IMR-90 (cell line): Measurements from ENCODE around the gene OR6B3. TPM values are rescaled to one million over a fixed set of nuclear protein-coding genes. Genes with fewer than 3 reads are reported as not detected.

ENCODE experiments used
- ATAC-seq: fragments of 200-7000 bp; cut with Tn5 transposase; 2 replicates; pipeline ENCODE4 v1.9.1; 2020; ENCODE audit warnings: low read depth, mild to moderate bottlenecking, moderate library complexity
- BruUV-seq: library from RNA; stranded (reverse); fragments of 400-500 nt; replicated peaks from 2 replicates; lab custom pipeline; 2021; lab: Mats Ljungman, UMichigan
- CTCF ChIA-PET: fragments of 300-600 bp; formaldehyde crosslinking; extraction: SDS; loops from one replicate; lab custom pipeline; 2021; ENCODE audit warnings: antibody characterized with exemption; lab: Yijun Ruan, JAX
- POLR2A ChIA-PET: fragments of 300-600 bp; sonication (Branson Sonifier 250); formaldehyde crosslinking; loops from one replicate; lab custom pipeline; 2022; ENCODE audit warnings: antibody characterized with exemption; ENCODE audit not compliant: unreplicated experiment; lab: Charles Lee
- DNase-seq: peaks from one replicate; pipeline ENCODE4 v3.0.0; 2013
- H2AFZ ChIP-seq: replicated peaks from 2 replicates; pipeline ENCODE3; 2013; ENCODE audit warnings: low read length, mild to moderate bottlenecking; ENCODE audit not compliant: poor library complexity
- H2AK5ac ChIP-seq: 2 replicates; pipeline ENCODE4 v1.6.1; 2013; ENCODE audit warnings: low read depth, low read length, inconsistent platforms
- H2AK9ac ChIP-seq: replicated peaks from 2 replicates; pipeline ENCODE3; 2013; ENCODE audit warnings: mild to moderate bottlenecking, low read depth, low read length, moderate library complexity; ENCODE audit not compliant: poor library complexity
- H2BK120ac ChIP-seq: 2 replicates; pipeline ENCODE4 v1.6.1; 2013; ENCODE audit warnings: low read depth, low read length, inconsistent platforms
- H2BK15ac ChIP-seq: 3 replicates; pipeline ENCODE4 v1.6.1; 2013; ENCODE audit warnings: low read depth, low read length, inconsistent platforms
- H2BK20ac ChIP-seq: 2 replicates; pipeline ENCODE4 v1.6.1; 2013; ENCODE audit warnings: low read depth, mild to moderate bottlenecking, inconsistent platforms, low read length, moderate library complexity
- H2BK5ac ChIP-seq: 2 replicates; pipeline ENCODE4 v1.6.1; 2013; ENCODE audit warnings: mild to moderate bottlenecking, low read depth, low read length, inconsistent platforms; ENCODE audit not compliant: poor library complexity, severe bottlenecking
- H3K14ac ChIP-seq: replicated peaks from 2 replicates; pipeline ENCODE4 v1.6.1; 2013; ENCODE audit warnings: low read depth, low read length, inconsistent platforms
- H3K18ac ChIP-seq: 2 replicates; pipeline ENCODE4 v1.6.1; 2013; ENCODE audit warnings: low read depth, low read length, control low read depth
- H3K23ac ChIP-seq: 2 replicates; pipeline ENCODE4 v1.6.1; 2013; ENCODE audit warnings: low read depth, low read length, inconsistent platforms
- H3K27ac ChIP-seq: 2 replicates; pipeline ENCODE4 v1.5.1; 2013; ENCODE audit warnings: mild to moderate bottlenecking, control low read depth, low read length; ENCODE audit not compliant: insufficient read depth
- H3K27me3 ChIP-seq: 2 replicates; pipeline ENCODE4 v1.6.1; 2013; ENCODE audit warnings: low read length; ENCODE audit not compliant: control insufficient read depth, insufficient read depth
- H3K36me3 ChIP-seq: 2 replicates; pipeline ENCODE4 v1.6.1; 2013; ENCODE audit warnings: low read length, mixed read lengths; ENCODE audit not compliant: control insufficient read depth, insufficient read depth
- H3K4ac ChIP-seq: 2 replicates; pipeline ENCODE4 v1.6.1; 2013; ENCODE audit warnings: low read depth, low read length, inconsistent platforms
- H3K4me1 ChIP-seq: 2 replicates; pipeline ENCODE4 v1.6.1; 2013; ENCODE audit warnings: low read length, mixed read lengths; ENCODE audit not compliant: control insufficient read depth, insufficient read depth
- H3K4me2 ChIP-seq: 2 replicates; pipeline ENCODE4 v1.6.1; 2013; ENCODE audit warnings: low read depth, mild to moderate bottlenecking, control low read depth, low read length, moderate library complexity
- H3K4me3 ChIP-seq: 2 replicates; pipeline ENCODE4 v1.5.1; 2013; ENCODE audit warnings: low read depth, mild to moderate bottlenecking, control low read depth, low read length, moderate library complexity; ENCODE audit not compliant: insufficient read depth
- H3K56ac ChIP-seq: 2 replicates; pipeline ENCODE4 v1.6.1; 2013; ENCODE audit warnings: low read length, inconsistent platforms; ENCODE audit not compliant: insufficient read depth; ENCODE audit errors: extremely low read depth
- H3K79me1 ChIP-seq, 2 experiments: 2 replicates each; pipeline ENCODE4 v1.6.1; 2013; ENCODE audit warnings: low read length in 2 of 2, inconsistent platforms in 1 of 2, low read depth in 1 of 2
- H3K9ac ChIP-seq: 2 replicates; pipeline ENCODE4 v1.6.1; 2013; ENCODE audit warnings: low read depth, low read length, control low read depth
- H3K9me1 ChIP-seq: 2 replicates; pipeline ENCODE4 v1.6.1; 2013; ENCODE audit warnings: low read length, inconsistent platforms; ENCODE audit not compliant: insufficient read depth
- H3K9me3 ChIP-seq: 2 replicates; pipeline ENCODE4 v1.6.1; 2013; ENCODE audit warnings: low read length; ENCODE audit not compliant: control insufficient read depth, insufficient read depth
- H4K20me1 ChIP-seq: 2 replicates; pipeline ENCODE4 v1.6.1; 2013; ENCODE audit warnings: low read length, inconsistent platforms; ENCODE audit not compliant: insufficient read depth
- H4K5ac ChIP-seq: 2 replicates; pipeline ENCODE4 v1.6.1; 2013; ENCODE audit warnings: mild to moderate bottlenecking, low read depth, low read length, control low read depth
- H4K8ac ChIP-seq, 2 experiments: 2 replicates each; pipeline ENCODE4 v1.6.1; 2013; ENCODE audit warnings: low read depth in 2 of 2, low read length in 2 of 2, control low read depth in 1 of 2, inconsistent platforms in 1 of 2
- H4K91ac ChIP-seq: 2 replicates; pipeline ENCODE4 v1.6.1; 2013; ENCODE audit warnings: low read depth, low read length, inconsistent platforms; ENCODE audit not compliant: insufficient read depth
- BHLHE40 ChIP-seq: fragments of 150-350 bp; IDR thresholded peaks from 2 replicates; pipeline ENCODE4 v1.6.1; 2016; ENCODE audit warnings: mild to moderate bottlenecking, low read depth, low read length
- CEBPB ChIP-seq: IDR thresholded peaks from 2 replicates; pipeline ENCODE4 v1.6.1; 2012; ENCODE audit warnings: low read depth, low read length, improper control_type of control experiment
- CHD1 ChIP-seq: IDR thresholded peaks from 2 replicates; pipeline ENCODE4 v1.6.1; 2012; ENCODE audit warnings: low read depth, low read length, improper control_type of control experiment
- FOS ChIP-seq: fragments of 150-350 bp; IDR thresholded peaks from 2 replicates; pipeline ENCODE4 v1.6.1; 2016; ENCODE audit warnings: low read depth, low read length
- MAFK ChIP-seq: IDR thresholded peaks from 2 replicates; pipeline ENCODE4 v1.6.1; 2012; ENCODE audit warnings: low read depth, low read length, improper control_type of control experiment
- MAZ ChIP-seq: IDR thresholded peaks from 2 replicates; pipeline ENCODE4 v1.6.1; 2012; ENCODE audit warnings: low read depth, mild to moderate bottlenecking, low read length, improper control_type of control experiment, moderate library complexity, borderline replicate concordance
- MXI1 ChIP-seq: IDR thresholded peaks from 2 replicates; pipeline ENCODE4 v1.6.1; 2012; ENCODE audit warnings: low read depth, mild to moderate bottlenecking, low read length, moderate library complexity, borderline replicate concordance
- NFE2L2 ChIP-seq: fragments of 150-350 bp; IDR thresholded peaks from 2 replicates; pipeline ENCODE4 v1.6.1; 2016; ENCODE audit warnings: low read depth, mild to moderate bottlenecking, low read length
- POLR2A ChIP-seq: IDR thresholded peaks from 2 replicates; pipeline ENCODE4 v1.6.1; 2012; ENCODE audit warnings: mild to moderate bottlenecking, low read depth, low read length
- RAD21 ChIP-seq: IDR thresholded peaks from 2 replicates; pipeline ENCODE4 v1.6.1; 2012; ENCODE audit warnings: low read length, improper control_type of control experiment
- RFX5 ChIP-seq: IDR thresholded peaks from 2 replicates; pipeline ENCODE4 v1.8.0; 2012; ENCODE audit warnings: low read depth, mild to moderate bottlenecking, low read length, moderate library complexity
- SMC3 ChIP-seq: fragments of 150-350 bp; IDR thresholded peaks from 2 replicates; pipeline ENCODE4 v1.6.1; 2016; ENCODE audit warnings: low read depth, mild to moderate bottlenecking, antibody characterized with exemption, low read length, moderate library complexity
- WGBS, 2 experiments: methylation state at CpG; one replicate each; pipeline versions ENCODE4 v1.1.5 to v1.1.7; 2013; ENCODE audit warnings: missing lambda C conversion rate in 2 of 2; ENCODE audit not compliant: insufficient read length in 1 of 2; ENCODE audit errors: extremely low coverage in 2 of 2; 5-methylcytosine and 5-hydroxymethylcytosine counted together
- dilution Hi-C: fragments of 300-500 bp; cut with HindIII; formaldehyde crosslinking; loops from one replicate; pipeline ENCODE4 v1.14.3; 2018; ENCODE audit warnings: low sequenced_read_pairs; ENCODE audit not compliant: unreplicated experiment
- in situ Hi-C: fragments of 300-500 bp; cut with MboI; formaldehyde crosslinking; loops from 3 replicates; pipeline ENCODE4 v1.14.3; 2019; ENCODE audit warnings: low sequenced_read_pairs, inconsistent platforms, mixed read lengths
- intact Hi-C: fragments of 100-400 bp; cut with micrococcal nuclease; formaldehyde crosslinking; loops from 2 replicates; pipeline ENCODE4 v1.10.0; 2022
- polyA plus RNA-seq, 3 experiments: library from polyadenylated mRNA; depleted of rRNA; stranded (reverse); fragments of >200 nt; gene quantifications; 2 replicates each; pipeline ENCODE4 v1.2.3, GENCODE V29; 2012; ENCODE audit warnings: low replicate concordance in 1 of 3
- total RNA-seq: library from RNA; depleted of rRNA; stranded (reverse); fragments of >200 nt; gene quantifications from 2 replicates; pipeline ENCODE4 v1.2.3, GENCODE V29; 2012
- TF ChIP-seq, protein P1 (sequence below): fragments of 150-350 bp; IDR thresholded peaks from 2 replicates; pipeline ENCODE4 v1.6.1; 2016; ENCODE audit warnings: low read depth, mild to moderate bottlenecking, low read length, moderate library complexity, borderline replicate concordance
- TF ChIP-seq, protein P2 (sequence below): conservative IDR thresholded peaks from 2 replicates; pipeline ENCODE4 v1.5.1; 2012; ENCODE audit warnings: mild to moderate bottlenecking, low read depth, low read length, improper control_type of control experiment
- TF ChIP-seq, protein P3 (sequence below): fragments of 150-350 bp; IDR thresholded peaks from 2 replicates; pipeline ENCODE4 v1.6.1; 2017; ENCODE audit warnings: mild to moderate bottlenecking, antibody characterized with exemption, low read length, low read depth

OR6B3 gene
- total and polyA plus RNA-seq, 2 of the 4 experiments (the other 2 are of a cell fraction): not detected

DNA sequence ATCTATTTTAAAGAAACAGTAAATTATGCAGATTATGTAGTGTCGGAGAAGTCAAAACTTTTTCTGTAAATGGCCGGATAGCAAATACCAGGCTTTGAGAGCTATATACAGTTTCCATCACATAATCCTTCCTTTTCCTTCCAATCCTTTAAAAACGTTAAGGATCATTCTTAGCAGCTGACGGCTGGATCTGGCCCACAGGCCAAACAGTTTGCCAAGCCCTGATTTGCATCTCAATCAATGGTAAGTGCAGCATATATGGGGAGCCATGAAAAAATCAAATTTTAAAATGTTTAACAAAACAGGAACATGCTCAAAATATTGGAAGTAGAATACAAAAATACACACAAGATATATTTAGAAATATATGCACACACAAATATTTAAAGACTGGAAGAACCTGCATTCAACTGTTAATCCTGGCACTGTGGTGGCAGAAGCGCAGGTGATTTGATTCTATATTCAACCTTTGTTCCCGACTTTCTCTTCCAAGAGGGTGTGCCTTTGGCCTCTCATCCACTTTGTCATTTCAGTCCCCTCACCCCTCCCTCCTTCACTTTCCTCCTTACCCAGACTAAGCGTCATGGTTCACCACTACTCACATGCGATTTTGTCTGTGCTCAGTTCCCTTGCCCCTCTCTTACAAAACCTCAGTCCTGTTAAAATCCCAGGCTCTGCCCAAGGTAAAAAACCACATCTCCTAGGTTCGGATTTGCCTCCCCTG lies 55.5 kb downstream of the OR6B3 start:
- in situ Hi-C loops: loop anchor here (10.0 to 25.0 kb wide), 2 partner anchors 861 to 943 kb away; no protein-coding TSS in a partner anchor
- no peak overlapping the region for H3K27ac ChIP-seq
- TF ChIP-seq MAZ: no peak
- TF ChIP-seq SMC3: no peak
- TF ChIP-seq RFX5: no peak
- no peak for TF ChIP-seq CHD1
- no peak for TF ChIP-seq RAD21
- no peak for TF ChIP-seq POLR2A
- TF ChIP-seq MAFK: no peak
- TF ChIP-seq MXI1: no peak
- TF ChIP-seq FOS: no peak
- TF ChIP-seq, protein P1, sequence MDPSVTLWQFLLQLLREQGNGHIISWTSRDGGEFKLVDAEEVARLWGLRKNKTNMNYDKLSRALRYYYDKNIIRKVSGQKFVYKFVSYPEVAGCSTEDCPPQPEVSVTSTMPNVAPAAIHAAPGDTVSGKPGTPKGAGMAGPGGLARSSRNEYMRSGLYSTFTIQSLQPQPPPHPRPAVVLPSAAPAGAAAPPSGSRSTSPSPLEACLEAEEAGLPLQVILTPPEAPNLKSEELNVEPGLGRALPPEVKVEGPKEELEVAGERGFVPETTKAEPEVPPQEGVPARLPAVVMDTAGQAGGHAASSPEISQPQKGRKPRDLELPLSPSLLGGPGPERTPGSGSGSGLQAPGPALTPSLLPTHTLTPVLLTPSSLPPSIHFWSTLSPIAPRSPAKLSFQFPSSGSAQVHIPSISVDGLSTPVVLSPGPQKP: no peak
- TF ChIP-seq BHLHE40: no peak
- TF ChIP-seq, protein P2, sequence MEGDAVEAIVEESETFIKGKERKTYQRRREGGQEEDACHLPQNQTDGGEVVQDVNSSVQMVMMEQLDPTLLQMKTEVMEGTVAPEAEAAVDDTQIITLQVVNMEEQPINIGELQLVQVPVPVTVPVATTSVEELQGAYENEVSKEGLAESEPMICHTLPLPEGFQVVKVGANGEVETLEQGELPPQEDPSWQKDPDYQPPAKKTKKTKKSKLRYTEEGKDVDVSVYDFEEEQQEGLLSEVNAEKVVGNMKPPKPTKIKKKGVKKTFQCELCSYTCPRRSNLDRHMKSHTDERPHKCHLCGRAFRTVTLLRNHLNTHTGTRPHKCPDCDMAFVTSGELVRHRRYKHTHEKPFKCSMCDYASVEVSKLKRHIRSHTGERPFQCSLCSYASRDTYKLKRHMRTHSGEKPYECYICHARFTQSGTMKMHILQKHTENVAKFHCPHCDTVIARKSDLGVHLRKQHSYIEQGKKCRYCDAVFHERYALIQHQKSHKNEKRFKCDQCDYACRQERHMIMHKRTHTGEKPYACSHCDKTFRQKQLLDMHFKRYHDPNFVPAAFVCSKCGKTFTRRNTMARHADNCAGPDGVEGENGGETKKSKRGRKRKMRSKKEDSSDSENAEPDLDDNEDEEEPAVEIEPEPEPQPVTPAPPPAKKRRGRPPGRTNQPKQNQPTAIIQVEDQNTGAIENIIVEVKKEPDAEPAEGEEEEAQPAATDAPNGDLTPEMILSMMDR: no peak
- TF ChIP-seq CEBPB: no peak
- no peak for TF ChIP-seq NFE2L2
- TF ChIP-seq, protein P3, sequence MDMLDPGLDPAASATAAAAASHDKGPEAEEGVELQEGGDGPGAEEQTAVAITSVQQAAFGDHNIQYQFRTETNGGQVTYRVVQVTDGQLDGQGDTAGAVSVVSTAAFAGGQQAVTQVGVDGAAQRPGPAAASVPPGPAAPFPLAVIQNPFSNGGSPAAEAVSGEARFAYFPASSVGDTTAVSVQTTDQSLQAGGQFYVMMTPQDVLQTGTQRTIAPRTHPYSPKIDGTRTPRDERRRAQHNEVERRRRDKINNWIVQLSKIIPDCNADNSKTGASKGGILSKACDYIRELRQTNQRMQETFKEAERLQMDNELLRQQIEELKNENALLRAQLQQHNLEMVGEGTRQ: no peak

More for the DNA sequence above, 55.5 kb downstream of the OR6B3 start:
- no peak overlapping the region for H3K56ac ChIP-seq
- H4K5ac ChIP-seq: no peak overlapping the region
- peaks cover 36% of the 10 kb centered on the region for H3K36me3 ChIP-seq
- H3K4ac ChIP-seq: no peak overlapping the region
- no peak overlapping the region for H4K91ac ChIP-seq
- no TSS peak for BruUV-seq
- H2AK9ac ChIP-seq: no peak overlapping the region
- no peak overlapping the region for H2BK15ac ChIP-seq
- no peaks in the 10 kb centered on the region for H3K9me3 ChIP-seq
- H3K9me1 ChIP-seq: no peaks in the 10 kb centered on the region
- no peak overlapping the region for H2BK5ac ChIP-seq
- DNase-seq (no peak), ATAC-seq (no peak)
- WGBS, 2 experiments: 64% methylated on average over 3 of the region's 9 CpGs; no CpG with 5 or more reads in 1 of the 2 experiments
- H3K27me3 ChIP-seq: no peaks in the 10 kb centered on the region
- H4K20me1 ChIP-seq: no peaks in the 10 kb centered on the region; the same call in 1 of the 2 replicates
- ChIA-PET CTCF (no interaction called here), POLR2A (no interaction called here)
- no peak overlapping the region for H3K14ac ChIP-seq
- no peak overlapping the region for H3K9ac ChIP-seq
- no peak overlapping the region for H3K4me3 ChIP-seq
- peaks cover 0 to 13% of the 10 kb centered on the region in 2 experiments; a peak in 3 of 4 replicates for H3K79me1 ChIP-seq
- no peak overlapping the region for H3K4me2 ChIP-seq
- intact Hi-C loops (loop anchor here (10.0 kb wide), 1 partner anchor 603 kb away; no protein-coding TSS in a partner anchor), dilution Hi-C loops (no loop called here)
- H2AFZ ChIP-seq: no peak overlapping the region
- no peaks in the 10 kb centered on the region for H3K4me1 ChIP-seq
- no peak overlapping the region for H2BK120ac ChIP-seq
- no peak overlapping the region for H3K18ac ChIP-seq
- H2AK5ac ChIP-seq: no peak overlapping the region
- no peak overlapping the region for H4K8ac ChIP-seq
- H2BK20ac ChIP-seq: no peak overlapping the region
- H3K23ac ChIP-seq: no peak overlapping the region
